Eye (tissue), 1 donor: ENCODE measurements around the gene MTNR1A.

ENCODE experiments used
- DNase-seq: peaks from one replicate; pipeline ENCODE4 v3.0.0-alpha.2; 2015

Gene MTNR1A

DNA sequence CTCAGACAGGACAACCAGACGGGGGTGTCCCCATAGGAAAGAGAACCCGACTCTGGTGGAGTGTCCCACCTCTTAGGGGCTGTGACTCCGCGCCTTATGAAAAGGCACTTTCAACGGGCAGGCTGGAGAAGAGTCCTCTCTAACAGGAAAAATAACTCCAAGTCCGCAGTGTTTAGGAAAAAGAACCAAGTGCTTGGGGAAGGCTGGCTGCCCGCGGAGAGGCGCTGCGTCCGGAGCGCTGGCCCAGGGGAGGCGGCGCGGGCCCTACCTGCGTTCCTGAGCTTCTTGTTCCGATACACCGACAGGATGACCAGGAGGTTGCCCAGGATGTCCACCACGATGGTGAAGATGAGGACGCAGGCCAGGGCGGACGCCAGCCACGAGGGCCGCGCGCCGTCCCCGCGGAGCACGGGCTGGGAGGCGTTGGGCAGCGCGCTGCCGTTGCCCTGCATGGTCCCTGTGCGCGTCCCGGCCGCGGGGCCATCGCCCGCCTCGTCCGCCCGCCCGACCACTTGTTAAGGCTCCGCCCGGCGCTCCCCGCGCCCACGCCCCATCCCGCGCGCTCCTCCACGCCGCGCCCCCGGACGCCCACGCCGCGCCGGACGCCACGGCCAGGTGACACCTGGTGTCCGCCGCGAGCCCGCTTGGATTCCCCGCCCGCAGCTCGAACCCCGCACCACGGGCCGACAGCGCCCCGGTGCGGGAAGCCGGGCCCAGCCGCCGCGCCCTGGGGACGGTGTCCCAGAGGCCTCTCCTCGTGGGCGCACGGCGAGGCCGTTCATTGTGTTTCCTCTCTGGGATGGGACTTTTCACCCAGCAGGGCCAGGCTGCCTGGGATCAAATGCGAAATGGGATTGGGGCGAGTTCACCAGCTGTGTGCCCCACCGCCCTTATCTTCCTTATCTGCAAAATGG is at the start of gene MTNR1A:
Gene MTNR1A (minus strand): TSS at position 654 of the 914 bp plus-strand sequence. CDS start 202 bp downstream, at position 452.
- peak; percentile 72 for DNase-seq

DNA sequence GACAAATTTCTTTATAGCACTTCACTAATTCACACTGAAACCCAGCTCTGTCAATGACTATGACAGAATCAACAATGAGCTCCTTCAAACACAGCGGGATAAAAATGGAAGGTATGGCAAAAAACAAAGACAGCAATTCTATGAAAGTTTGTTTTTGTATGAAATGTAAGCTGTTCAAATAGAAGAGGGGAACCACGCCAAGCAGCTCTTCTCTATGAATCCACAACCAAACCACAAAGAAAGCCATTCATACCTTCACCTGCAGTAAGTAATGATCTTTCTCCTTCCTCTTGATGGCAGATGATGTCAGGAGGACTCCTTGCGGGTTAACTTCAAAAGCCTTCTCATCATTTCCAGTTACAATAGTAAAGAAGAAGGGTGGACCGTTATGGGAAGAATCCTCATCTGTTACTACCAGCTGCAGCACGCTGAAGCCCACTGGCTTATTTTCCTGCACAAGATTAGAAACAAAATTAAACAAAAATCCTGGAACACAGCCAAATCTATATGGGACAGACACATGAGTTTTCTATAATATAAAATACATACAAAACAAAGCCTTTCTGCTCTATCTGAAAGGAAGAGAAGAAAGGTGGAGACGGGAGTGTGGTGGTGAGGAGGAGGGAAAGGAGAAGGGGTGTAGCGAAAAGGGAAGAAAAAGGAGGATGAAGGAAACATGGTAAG is 48.9 kb upstream of the MTNR1A start:
- no peak for DNase-seq

DNA sequence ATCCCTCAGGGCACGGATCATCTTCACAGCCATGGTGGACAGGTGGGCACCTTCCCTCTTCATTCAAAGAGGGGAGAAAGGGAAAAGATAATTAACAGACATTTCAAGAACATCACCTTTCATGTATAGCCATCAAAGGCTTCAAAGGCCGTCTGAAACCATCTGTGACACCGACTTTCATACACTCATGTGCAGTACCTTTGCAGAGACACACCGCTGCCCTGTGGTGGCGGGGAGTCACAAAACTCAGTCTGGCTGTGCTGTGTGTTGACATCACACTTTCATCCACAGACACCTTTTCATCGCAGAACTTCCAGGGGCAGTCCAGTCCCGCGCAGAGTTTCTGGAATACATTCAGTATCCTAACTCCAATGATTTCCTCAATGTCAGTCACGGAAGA is 47.6 kb upstream of the MTNR1A start:
- DNase-seq, result no peak

DNA sequence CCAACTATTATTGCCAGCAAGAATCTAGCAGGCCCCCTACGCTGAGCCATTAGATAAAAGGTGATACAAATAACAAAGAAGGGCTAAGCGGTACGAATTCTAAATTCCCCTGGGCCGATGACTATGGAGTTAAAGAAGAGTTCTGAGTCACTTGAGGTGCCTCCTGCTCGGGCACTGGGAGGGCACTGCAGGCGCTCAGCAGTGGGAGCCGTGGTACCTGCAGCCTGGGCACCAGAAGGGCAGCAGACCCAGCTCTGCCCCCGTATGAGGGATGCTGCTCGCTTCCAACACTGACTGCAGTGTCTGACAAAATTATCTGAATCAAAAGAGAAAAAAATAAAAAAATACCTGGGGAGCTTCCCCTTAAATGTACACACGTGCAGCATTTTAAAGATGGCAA is 44.1 kb upstream of the MTNR1A start:
- no peak for DNase-seq

DNA sequence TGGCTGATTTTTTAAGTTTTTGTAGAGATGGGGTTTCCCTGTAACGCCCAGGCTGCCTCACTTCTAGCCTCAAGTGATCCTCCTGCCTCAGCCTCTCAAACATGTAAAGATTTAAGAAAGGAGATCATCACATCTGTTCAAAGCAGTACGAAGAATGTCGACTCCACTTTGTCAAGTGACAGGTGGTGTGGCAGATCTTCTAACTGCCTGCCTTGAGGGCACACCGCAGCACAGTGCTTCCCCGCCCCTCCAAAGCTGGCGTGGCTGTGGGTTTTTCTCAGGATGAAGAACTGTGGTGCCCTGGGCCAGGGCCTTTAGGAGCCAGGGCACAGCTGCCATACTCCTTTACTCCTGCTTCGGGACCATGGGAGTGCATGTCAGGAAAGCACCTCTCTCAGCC is 43.3 kb upstream of the MTNR1A start:
- no peak for DNase-seq

DNA sequence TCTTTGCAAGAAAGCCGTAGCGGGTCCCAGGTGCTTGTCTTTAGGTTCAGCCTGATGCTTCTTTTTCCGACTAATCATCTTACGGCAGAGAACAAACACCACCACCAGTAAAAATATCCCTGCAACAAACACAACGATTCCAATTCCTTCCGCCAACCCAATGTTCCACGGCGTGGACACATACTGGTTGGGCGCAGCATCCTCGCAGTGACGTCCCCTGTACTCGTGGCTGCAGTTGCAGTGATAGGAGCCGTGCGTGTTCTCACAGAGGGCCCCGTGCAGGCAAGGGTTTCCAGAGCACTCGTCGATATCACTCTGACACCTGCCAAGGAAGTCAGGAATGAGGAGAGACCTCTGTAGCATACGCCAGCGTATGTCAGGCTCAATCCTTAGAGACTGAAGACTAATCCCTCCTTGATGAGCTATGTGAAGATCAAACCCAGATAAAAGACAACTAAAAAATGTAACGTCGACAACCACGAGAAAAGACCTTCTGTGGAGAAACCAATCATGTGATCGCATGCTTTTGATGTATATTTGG is 41.6 kb upstream of the MTNR1A start:
- no peak for DNase-seq

DNA sequence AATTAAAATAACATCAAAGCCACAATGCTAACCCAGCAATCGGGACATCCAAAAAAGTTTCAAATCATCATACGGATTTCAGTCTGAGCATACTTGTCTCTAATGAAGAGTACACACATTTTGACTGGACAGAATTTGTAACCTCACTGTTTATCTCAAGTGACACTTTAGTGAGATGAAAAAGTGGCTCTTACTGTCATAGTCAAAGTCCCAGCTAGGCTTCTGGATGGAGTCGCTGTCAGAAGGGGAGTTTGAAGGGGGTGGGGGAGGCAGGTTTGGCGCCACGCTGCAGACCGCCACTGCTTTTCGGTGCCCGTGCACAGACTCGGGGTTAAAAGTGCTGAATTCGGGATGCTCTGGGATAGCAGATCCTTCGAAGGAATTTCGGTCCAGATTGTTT is 41.0 kb upstream of the MTNR1A start:
- no peak for DNase-seq

DNA sequence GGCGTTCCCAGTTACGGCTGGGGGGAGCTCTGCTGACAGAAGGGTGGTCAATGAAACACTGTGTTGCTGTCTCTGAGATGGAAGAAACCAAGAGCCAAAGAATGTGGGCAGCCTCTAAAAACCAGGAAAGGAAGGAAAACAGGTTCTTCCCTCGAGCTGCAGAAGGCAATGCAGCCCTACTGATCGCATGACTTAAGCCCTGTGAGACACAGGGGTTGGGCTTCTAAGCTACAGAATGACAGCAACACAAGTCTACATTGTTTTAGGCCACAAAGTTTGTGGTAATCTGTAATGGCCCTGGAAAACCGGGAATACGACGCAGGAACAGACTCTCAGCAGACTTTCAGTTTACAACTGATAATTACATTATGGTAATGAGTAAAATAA is 38.2 kb upstream of the MTNR1A start:
- no peak for DNase-seq

DNA sequence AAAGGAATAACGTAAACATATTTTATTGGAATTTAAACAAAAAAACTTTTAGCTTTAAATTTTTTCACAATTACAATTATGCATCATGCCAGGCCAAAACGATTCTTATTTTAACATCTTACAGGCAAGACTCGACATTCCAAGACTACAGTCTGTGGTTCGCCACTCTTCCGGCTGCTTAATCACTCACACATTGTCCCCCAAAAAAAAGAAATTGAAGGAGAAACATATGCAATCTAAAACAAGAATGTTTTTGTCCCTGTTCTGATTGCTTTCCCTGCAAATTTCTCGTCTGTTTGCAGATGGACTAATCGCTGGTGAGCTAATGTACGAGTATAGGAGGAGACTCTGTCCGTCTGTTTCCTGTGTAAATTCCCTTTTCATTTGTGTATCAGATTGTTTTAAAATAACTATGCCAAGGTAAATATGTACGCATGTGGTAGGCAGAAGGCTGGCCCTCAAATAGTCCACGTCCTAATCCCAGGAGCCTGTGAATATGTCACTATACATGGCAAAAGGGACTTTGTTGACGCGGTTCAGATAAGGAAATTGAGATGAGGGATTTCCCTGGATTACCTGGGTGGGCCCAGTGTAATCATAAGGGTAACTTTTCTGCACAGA is 37.7 kb upstream of the MTNR1A start:
- DNase-seq, result no peak

DNA sequence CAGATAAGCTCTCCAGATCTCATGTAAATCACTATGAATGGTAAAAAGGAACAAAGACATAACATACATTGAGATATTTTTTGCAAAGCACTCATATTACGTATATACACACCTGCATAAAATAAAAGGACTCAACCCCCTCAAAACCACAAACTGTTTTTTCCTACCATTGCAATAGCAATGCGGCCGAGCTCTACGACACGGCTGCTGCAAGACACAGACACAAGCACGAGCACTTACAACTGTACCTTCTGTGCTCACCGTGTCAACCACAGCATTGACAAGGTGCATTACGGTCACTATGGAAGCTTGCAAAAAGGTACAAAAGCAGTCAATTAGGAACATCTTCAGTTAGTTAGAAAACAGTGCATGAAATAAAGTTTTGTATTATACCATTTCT is 37.1 kb upstream of the MTNR1A start:
- no peak for DNase-seq

DNA sequence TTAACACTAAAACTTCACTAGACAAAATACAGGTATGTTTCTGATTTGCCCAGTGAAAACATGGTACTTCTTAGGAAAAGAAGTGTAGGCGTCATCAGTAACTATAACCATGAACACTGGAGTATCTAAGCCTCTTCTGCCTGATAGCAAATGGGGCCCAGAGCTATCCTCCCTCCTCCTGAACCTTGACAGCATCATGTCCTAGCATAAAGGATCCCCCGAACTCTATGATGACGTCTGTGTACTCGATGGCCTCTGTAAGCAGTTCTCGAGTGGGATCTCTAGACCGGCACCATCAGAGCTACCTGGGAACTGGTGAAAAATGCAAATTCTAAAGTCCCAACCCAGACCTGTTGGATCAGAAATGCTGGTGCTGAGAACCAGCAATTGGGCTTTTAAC is 36.3 kb upstream of the MTNR1A start:
- no peak for DNase-seq

DNA sequence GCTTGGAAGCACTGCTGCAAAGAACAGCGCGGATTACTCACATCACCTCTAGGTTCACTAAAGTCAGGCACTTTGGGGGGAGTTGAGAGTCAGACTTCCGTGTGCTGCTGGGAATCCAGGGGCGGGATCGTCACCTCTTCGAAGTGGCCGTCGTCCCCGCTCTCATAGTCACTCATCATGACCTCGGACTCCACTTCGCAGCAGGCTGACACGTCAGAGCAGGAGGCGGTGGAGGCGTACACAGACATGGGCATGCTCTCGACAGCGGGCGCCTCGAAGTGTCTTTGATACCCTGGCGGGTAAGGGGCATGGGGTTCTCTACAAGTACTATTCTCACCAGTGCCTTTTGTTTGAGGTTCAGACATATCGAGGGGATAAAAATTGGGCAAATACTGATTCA is 33.1 kb upstream of the MTNR1A start:
- DNase-seq, result no peak

DNA sequence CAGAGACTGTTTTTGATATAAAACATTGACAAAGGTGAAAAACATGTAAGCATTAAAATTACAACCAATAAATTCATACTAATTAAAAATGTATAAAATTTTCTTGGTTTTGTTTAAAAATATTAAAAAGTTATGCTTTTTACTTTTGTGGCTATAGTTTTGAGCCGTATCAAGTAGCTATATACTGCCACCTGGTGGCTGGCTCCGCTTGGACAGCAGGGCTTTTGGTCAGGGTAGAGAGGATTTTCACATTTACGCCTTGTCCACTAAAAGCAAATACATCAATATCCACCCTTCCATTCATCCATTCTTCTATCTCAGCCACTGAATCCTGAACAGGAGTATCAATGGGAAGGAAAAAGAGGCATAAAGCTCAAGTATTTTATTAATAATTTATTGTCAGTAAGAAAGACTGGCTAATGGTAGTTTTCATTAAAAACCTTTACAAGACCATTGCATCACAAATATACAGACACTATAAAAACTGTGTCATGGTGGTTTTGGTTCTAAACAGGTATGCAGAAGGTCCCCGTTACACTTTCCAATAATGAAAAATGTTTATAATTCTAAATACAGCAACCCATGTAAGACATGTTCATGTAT is 32.1 kb upstream of the MTNR1A start:
- DNase-seq, result peak; percentile 90

DNA sequence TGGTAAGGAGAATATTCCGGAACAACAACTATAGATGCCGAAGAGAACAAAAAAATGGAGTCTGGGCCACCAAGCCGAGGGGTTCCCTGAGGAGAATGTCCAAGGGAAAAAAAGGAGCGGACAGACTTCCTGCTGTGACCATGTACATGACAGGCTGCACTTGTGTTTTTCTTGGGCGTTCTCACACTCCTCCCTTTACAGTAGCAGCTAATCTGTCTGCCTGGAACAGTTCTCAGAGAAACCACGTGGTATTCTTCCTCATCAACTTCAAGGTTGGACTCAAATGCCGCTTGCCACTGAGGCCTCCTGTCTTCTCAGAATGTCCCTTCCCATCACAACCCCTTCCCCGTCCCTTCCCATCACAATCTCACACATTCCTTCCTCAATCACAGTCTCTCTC is 30.8 kb upstream of the MTNR1A start:
- DNase-seq, result no peak

DNA sequence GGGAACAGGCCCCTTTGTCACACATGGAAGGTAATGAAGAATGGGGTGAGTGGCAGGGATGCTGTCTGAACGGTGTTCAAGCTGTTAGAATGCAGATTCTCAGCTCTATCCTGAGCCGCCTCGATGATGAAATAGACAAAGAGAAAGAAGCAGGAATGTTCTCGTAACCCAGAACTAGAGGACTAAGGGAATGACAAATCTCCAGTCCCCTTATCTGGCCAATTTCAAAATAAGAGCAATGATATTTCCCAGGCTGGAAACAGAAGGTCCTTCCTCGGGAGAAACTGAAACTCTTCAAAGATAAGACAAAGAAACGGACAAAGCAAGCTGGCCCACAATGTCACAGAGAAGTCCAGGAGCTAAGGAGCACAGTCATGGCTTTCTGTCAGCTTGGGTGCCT is 29.5 kb upstream of the MTNR1A start:
- DNase-seq, result peak; percentile 60

DNA sequence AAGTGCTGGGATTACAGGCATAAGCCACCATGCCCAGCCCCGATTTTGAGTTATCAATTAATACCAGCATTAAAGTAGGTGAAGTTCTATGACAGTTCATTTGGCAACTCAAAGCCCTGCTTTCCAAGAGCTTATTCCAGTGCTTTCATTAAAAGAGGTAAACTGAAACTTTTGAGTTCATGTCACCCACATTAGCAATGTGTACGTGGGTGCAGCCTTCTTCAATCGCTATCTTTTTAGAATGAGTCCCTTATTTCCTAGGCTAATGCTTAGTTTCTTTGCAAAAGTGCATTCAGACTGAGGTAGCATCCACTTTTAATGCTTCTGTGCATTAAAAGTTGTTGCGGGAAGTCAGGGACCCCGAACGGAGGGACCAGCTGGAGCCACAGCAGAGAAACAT is 26.1 kb upstream of the MTNR1A start:
- no peak for DNase-seq

DNA sequence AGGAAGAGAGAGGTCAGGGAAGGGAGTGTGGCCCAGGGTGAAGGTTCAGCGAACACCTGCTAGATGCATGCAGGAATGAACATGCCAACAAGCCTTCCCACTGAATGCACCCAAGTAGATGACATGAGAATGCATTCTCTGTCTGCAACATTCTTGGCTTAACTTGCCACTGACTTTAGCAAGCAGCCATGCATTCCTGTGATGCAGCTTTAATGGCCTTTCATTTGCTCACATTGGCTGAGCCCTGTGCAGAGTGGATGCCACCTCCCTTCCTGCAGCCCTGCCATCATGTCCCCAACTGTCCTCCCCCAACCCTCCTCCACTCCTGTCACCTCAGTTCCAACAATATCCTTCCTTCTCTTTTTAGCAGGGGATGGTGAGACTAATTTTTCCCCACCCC is 25.3 kb upstream of the MTNR1A start:
- no peak for DNase-seq

DNA sequence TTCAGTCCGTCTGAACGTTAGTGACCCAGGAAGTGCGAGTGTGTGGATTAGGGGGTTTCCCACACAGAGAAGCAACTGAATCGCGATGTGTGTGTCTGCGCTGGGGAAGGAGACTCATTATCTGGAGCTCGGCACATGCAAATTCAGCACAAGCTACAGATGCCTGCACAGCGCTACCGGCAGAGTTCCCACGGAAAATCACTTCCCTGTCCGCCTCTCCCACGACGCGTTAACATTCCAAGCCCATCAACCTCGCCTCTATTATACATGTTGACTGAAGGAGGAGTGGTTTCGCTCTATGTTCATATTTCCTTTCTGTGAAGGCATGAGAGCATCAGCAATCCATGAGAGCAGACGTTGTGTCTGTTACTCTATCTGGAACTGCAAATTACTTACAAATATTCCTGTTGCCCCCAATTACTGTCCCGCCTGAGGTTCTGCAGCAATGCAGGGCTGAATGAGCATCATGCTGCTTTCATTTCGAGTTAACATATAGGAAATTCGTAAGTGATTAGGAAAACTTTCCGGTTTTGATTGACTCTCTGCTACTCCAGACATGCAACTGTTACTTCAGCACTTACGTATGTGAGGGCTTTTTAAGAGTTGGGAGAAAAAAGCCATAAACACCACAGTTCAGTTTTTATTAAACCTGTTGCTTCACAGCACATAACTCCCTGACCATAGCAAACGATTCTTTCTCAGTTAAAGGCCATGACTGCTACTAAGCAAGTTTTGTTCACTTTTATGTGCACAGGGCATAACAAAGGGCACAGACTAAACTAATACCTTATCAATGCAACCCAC is 15.0 kb upstream of the MTNR1A start:
- peak; percentile 88 for DNase-seq

DNA sequence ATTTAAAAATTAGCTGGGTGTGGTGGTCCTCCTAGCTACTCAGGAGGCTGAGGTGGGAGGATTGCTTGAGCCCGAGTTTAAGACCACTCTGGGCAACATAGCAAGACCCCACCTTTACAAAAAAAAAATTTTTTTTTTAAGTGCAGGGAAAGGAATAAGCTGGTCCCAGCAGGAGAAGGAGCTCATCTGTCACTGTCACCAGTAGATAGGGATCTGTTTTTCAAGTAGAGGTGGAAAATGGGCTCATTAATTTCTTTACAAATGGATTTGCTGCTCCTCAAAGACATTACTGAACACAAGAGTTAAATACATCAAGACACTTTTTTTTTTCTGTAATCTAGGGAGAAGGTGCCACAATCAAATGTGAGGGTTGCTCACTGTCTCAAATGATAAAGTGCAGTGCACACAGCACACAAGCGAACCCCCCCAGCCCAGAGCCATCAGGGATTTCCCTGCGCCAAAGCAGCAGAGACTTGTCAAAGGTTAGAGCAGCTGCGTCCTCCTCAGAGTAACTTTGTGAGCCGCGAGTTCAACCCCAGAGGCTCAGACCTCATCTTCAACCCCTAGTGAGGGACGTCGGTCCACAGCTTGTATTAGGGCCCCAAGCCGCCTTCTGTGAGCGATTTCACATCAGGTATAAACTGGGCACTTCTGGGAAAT is 14.3 kb upstream of the MTNR1A start:
- DNase-seq, result no peak

DNA sequence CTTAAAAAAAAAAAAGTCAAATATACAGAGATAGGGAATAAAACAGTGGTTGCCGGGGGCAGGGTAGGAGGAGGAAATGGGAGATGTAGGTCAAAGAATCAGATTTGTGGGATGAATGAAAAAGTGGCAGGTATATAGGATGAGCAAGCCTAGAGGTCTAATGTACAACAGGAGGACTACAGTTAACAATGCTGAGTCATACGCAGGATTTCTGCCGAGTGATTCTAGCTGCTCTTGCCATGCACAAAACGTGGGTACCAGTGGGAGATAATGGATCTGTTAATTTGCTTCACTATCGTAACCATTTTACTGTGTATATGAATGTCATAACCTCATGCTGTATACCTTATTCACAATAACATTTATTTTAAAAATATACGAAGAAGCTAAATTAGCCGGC is 10.7 kb upstream of the MTNR1A start:
- no peak for DNase-seq

DNA sequence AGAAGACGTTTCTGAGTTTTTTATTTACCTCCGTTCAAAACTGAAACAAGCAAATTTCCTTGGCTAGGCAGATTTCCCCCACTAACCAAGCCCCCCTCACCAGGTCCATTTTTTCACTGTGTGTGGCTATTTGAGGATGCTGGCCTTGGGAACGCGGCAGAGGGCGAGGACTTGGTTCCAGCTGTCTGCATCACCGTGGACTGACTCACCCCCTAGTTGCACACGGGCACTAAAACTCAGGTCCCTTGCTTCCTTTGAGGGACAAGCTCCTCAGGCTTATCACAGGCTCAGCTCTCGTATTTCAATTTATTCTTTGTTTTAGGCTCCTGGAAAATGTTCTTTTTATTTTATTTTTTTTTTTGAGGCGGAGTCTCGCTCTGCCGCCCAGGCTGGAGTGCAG is 8.4 kb upstream of the MTNR1A start:
- no peak for DNase-seq

DNA sequence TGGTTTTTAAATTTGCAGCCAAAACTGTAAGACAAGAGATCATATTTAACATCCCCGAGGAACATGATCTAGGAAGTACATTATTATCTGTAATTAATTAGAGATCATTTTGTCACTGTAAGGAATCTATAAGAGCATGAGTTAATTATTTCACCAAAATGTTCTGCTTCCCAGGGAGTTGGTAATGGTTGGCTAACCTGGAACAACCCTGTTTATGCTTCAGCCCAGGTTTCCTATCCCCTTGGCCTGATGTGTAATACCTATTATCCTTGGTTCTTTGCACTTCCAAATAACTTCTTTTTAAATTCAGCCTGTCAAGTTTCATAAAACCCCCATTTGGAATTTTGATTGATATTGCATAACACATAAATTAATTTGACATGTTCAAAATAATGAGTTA is 6.4 kb upstream of the MTNR1A start:
- DNase-seq, result no peak
